Right lobe of liver (tissue), 4 donors: ENCODE data around the gene KPTN.

ENCODE experiments used
- POLR2A ChIP-seq: fragments of 450-650 bp; IDR thresholded peaks from one replicate; pipeline ENCODE4 v1.6.1; 2017; ENCODE audit warnings: antibody characterized with exemption, mild to moderate bottlenecking
- TF ChIP-seq, protein P1 (sequence below), 4 donors: fragments of 200-600 bp in 3 of 4; fragments of 450-650 bp in 1 of 4; IDR thresholded peaks; one replicate each; pipeline versions ENCODE4 v1.5.1 to v1.8.0; 2016 to 2022; ENCODE audit warnings: antibody characterized with exemption in 4 of 4, mild to moderate bottlenecking in 2 of 4
- donor health status: DM: no; HTN: no; CAD: no.
- donor health status: DM: no; HTN: no; CAD: no.
- donor health status: DM: no; HTN: yes; CAD: no.

DNA sequence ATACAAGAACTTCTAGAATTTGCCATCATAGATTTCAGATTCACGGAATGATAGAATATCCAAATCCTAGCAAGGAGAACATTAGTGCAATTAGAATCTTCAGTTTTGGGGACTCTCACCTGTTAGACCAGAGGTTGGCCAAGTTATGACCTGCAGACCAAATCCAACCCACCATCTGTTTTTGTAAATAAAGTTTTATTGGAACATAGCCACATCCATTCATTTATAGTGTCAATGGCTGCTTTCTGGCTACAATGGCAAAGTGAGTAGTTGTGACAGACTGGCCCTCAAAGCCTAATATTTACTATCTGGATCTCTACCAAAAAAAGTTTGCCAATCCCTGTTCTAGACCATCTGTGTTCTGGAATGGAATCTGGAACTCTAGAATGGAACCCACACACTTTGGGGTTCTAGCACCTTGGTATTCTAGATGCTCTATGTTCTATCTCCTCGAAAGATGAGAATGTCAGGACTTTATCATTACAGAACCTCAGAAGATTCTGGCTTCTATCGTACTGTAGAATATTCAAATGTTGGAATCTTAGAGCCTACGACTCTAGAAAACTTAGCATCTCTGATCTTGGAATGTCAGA, 2.5 kb downstream of the KPTN start:
- TF ChIP-seq, protein P1, sequence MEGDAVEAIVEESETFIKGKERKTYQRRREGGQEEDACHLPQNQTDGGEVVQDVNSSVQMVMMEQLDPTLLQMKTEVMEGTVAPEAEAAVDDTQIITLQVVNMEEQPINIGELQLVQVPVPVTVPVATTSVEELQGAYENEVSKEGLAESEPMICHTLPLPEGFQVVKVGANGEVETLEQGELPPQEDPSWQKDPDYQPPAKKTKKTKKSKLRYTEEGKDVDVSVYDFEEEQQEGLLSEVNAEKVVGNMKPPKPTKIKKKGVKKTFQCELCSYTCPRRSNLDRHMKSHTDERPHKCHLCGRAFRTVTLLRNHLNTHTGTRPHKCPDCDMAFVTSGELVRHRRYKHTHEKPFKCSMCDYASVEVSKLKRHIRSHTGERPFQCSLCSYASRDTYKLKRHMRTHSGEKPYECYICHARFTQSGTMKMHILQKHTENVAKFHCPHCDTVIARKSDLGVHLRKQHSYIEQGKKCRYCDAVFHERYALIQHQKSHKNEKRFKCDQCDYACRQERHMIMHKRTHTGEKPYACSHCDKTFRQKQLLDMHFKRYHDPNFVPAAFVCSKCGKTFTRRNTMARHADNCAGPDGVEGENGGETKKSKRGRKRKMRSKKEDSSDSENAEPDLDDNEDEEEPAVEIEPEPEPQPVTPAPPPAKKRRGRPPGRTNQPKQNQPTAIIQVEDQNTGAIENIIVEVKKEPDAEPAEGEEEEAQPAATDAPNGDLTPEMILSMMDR (IDR thresholded peaks at IDR 0.05): no peak
- TF ChIP-seq POLR2A: no peak
